Measurements from ENCODE around the gene NYNRIN.

DNA sequence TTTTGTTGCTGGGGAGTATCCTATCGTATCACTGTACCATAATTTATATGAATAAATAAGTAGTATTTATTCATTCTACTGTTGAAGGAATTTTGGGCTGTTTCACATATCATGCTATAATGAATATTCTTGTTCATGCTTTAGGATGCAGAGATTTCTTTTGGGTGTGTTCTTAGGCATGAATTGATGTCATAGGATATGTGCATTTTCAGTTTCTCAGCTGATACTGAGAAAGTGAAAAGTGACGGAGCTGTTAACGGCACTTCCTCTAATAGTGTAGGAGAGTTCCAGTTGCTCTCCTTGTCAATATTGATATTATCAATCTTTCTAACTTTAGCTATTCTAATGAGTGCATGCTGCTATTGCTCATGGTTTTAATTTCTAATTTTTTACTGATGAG is 67.0 kb downstream of the NYNRIN start:
- TF ChIP-seq, protein P1, sequence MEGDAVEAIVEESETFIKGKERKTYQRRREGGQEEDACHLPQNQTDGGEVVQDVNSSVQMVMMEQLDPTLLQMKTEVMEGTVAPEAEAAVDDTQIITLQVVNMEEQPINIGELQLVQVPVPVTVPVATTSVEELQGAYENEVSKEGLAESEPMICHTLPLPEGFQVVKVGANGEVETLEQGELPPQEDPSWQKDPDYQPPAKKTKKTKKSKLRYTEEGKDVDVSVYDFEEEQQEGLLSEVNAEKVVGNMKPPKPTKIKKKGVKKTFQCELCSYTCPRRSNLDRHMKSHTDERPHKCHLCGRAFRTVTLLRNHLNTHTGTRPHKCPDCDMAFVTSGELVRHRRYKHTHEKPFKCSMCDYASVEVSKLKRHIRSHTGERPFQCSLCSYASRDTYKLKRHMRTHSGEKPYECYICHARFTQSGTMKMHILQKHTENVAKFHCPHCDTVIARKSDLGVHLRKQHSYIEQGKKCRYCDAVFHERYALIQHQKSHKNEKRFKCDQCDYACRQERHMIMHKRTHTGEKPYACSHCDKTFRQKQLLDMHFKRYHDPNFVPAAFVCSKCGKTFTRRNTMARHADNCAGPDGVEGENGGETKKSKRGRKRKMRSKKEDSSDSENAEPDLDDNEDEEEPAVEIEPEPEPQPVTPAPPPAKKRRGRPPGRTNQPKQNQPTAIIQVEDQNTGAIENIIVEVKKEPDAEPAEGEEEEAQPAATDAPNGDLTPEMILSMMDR (conservative IDR thresholded peaks at IDR 0.05 in 1 of 2, IDR thresholded peaks at IDR 0.05 in 1 of 2; ENCODE audit: extremely low read depth in 1 of 2, insufficient read depth in 1 of 2, low read depth in 1 of 2, low read length in 2 of 2), result no peak
- no peak for TF ChIP-seq EZH2 (IDR thresholded peaks at IDR 0.05; ENCODE audit: borderline replicate concordance, low read length)
